Ascending aorta (tissue), 2 donors: ENCODE data around the gene CREB5. TPM values are rescaled to one million over a fixed set of nuclear protein-coding genes. Genes with fewer than 3 reads are reported as not detected.

ENCODE experiments used
- DNase-seq, 2 donors: peaks; one replicate each; pipeline ENCODE4 v3.0.0-alpha.2; 2019; ENCODE audit warnings: low spot score in 2 of 2
- H3K27ac ChIP-seq, 2 donors: fragments of 200-600 bp; sonication (generic); one replicate each; pipeline ENCODE4 v1.5.1; 2016 to 2017; ENCODE audit warnings: mild to moderate bottlenecking in 1 of 2
- H3K27me3 ChIP-seq: fragments of 200-600 bp; sonication (generic); one replicate; pipeline ENCODE4 v1.5.1; 2017
- H3K36me3 ChIP-seq, 2 donors: fragments of 200-600 bp; sonication (generic); one replicate each; pipeline ENCODE4 v1.5.1; 2016
- H3K4me1 ChIP-seq, 2 donors: fragments of 200-600 bp; sonication (generic); one replicate each; pipeline ENCODE4 v1.5.1; 2016 to 2017; ENCODE audit warnings: mild to moderate bottlenecking in 1 of 2
- H3K4me3 ChIP-seq, 2 donors: fragments of 200-600 bp; sonication (generic); one replicate each; pipeline ENCODE4 v1.5.1; 2016 to 2017; ENCODE audit warnings: mild to moderate bottlenecking in 1 of 2
- H3K9me3 ChIP-seq, 2 donors: fragments of 200-600 bp; sonication (generic); one replicate each; pipeline ENCODE4 v1.5.1; 2016
- intact Hi-C: fragments of 100-400 bp; cut with DNase I; formaldehyde crosslinking; loops from one replicate; pipeline ENCODE4 v1.15.1; 2023
- total RNA-seq: library from RNA; depleted of rRNA; stranded (reverse); fragments of >200 nt; gene quantifications from one replicate; pipeline ENCODE4 v1.1.0, GENCODE V29; 2016
- TF ChIP-seq, protein P1 (sequence below), 3 experiments: fragments of 200-600 bp in 2 of 3; fragments of 450-650 bp in 1 of 3; sonication (generic) in 2 of 3; IDR thresholded peaks; one replicate each; pipeline ENCODE4 v1.5.1; 2016 to 2019; ENCODE audit warnings: antibody characterized with exemption in 3 of 3, mild to moderate bottlenecking in 1 of 3, moderate library complexity in 1 of 3

The CREB5 gene
- total RNA-seq, 1 donor from 2014 or later: 143 TPM

DNA sequence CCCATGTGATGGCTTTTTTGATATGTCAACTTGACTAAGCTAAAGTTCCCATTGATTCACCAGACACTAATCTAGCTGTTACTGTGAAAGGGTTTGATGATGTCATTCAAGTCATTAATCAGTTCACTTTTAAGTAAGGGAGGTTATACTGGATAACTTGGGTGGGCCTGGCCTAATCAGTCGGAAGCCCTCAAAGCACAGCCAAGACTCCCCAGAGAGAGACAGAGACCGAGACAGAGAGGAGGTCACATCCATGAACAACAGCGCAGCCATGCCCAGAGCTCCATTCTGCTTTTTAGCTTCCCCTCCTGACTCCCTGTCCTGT is 442.4 kb downstream of the CREB5 start:
- H3K4me1 ChIP-seq: peaks cover 0 to 11% of the 10 kb centered on the region in 2 donors
- peak overlapping the region in 1 of 2 donors; percentile 60 for H3K4me3 ChIP-seq
- H3K36me3 ChIP-seq: no peaks in the 10 kb centered on the region
- no peaks in the 10 kb centered on the region for H3K27me3 ChIP-seq
- intact Hi-C loops: loop anchor here (1.0 to 5.0 kb wide), 5 partner anchors 127 to 556 kb away; no protein-coding TSS in a partner anchor
- H3K9me3 ChIP-seq: no peaks in the 10 kb centered on the region
- no peak overlapping the region for H3K27ac ChIP-seq
- DNase-seq: no peak
- TF ChIP-seq, protein P1, sequence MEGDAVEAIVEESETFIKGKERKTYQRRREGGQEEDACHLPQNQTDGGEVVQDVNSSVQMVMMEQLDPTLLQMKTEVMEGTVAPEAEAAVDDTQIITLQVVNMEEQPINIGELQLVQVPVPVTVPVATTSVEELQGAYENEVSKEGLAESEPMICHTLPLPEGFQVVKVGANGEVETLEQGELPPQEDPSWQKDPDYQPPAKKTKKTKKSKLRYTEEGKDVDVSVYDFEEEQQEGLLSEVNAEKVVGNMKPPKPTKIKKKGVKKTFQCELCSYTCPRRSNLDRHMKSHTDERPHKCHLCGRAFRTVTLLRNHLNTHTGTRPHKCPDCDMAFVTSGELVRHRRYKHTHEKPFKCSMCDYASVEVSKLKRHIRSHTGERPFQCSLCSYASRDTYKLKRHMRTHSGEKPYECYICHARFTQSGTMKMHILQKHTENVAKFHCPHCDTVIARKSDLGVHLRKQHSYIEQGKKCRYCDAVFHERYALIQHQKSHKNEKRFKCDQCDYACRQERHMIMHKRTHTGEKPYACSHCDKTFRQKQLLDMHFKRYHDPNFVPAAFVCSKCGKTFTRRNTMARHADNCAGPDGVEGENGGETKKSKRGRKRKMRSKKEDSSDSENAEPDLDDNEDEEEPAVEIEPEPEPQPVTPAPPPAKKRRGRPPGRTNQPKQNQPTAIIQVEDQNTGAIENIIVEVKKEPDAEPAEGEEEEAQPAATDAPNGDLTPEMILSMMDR (IDR thresholded peaks at IDR 0.05): no peak

DNA sequence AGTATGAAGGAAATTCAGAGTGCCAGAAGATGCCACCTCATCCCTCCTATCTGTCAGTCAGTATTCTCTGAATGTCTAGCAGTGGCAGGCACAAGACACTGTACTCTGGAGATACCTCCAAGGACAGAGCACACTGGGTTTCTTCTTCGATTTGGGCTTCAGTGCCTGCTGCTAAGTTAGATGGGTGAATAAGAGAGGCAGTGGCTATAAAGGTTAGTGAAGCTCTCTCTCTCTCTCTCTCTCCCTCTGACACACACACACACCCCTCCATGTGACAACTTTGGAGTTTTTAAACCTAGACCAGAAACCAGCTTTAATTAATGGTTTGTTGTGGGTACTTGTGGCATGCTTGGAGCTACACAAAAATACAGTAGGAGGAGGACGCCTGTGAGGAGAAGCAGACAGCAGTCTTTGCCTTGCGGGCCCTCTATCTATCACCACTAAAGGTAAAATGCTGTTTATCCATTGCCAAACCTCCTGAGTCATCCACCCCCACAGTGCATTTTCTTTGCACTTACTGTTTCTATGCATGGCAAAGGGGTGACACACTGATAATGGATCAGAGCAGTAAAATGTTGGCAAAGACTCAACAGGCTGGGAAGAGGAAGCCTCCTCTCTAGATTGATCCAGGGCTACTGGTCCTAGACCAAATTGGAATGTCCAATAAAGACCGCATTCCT is 443.4 kb downstream of the CREB5 start:
- intact Hi-C loops: loop anchor here (2.0 kb wide), 1 partner anchor 557 kb away; no protein-coding TSS in a partner anchor
- no peak for DNase-seq

GRCh38 chr7:28856656-28857055 is 444.3 kb downstream of the CREB5 start:
- intact Hi-C loops: no loop called here
- Histone ChIP-seq H3K27ac (no peak overlapping the region), H3K36me3 (no peaks in the 10 kb centered on the region), H3K27me3 (no peaks in the 10 kb centered on the region), H3K4me1 (peaks cover 0 to 11% of the 10 kb centered on the region in 2 donors), H3K4me3 (no peak overlapping the region), H3K9me3 (no peaks in the 10 kb centered on the region)
- TF ChIP-seq, protein P1 (IDR thresholded peaks at IDR 0.05): no peak
- no peak for DNase-seq

More for the DNA sequence above, 443.4 kb downstream of the CREB5 start:
- H3K36me3 ChIP-seq: no peaks in the 10 kb centered on the region
- no peak overlapping the region for H3K4me3 ChIP-seq
- no peaks in the 10 kb centered on the region for H3K9me3 ChIP-seq
- peaks cover 0 to 11% of the 10 kb centered on the region in 2 donors for H3K4me1 ChIP-seq
- TF ChIP-seq, protein P1 (IDR thresholded peaks at IDR 0.05): no peak
- no peak overlapping the region for H3K27ac ChIP-seq
- no peaks in the 10 kb centered on the region for H3K27me3 ChIP-seq

- intact Hi-C loops: no loop called here
- no peaks in the 10 kb centered on the region for H3K27me3 ChIP-seq
- H3K27ac ChIP-seq: no peak overlapping the region
- no peaks in the 10 kb centered on the region for H3K36me3 ChIP-seq
- no peaks in the 10 kb centered on the region for H3K9me3 ChIP-seq
- peaks cover 0 to 11% of the 10 kb centered on the region in 2 donors for H3K4me1 ChIP-seq
- TF ChIP-seq, protein P1 (IDR thresholded peaks at IDR 0.05): no peak
- no peak for DNase-seq
- H3K4me3 ChIP-seq: no peak overlapping the region
Observed at GRCh38 chr7:28858206-28858605, 445.9 kb downstream of the CREB5 start.

DNA sequence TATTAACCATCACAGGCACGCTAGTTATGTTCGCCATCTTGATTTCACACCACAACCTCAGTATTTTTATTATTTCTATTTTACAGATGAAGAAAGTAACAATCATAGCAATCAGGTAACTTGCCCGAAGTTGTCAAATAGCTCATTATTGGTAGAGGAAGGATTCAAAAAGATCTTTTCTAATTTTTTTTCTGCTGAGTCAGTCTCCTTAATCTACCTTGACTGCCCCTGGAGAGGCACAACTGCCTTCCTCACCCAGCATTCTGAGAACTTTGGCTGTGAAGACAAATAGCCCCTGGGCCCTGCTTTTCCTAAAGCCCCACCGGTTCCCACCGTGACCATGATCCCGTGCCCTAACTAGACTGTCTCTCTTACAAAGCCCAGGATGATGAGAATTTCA is 446.6 kb downstream of the CREB5 start:
- DNase-seq: no peak
- no peaks in the 10 kb centered on the region for H3K9me3 ChIP-seq
- H3K36me3 ChIP-seq: no peaks in the 10 kb centered on the region
- no peaks in the 10 kb centered on the region for H3K27me3 ChIP-seq
- H3K27ac ChIP-seq: no peak overlapping the region
- no peak overlapping the region for H3K4me3 ChIP-seq
- TF ChIP-seq, protein P1 (IDR thresholded peaks at IDR 0.05): no peak
- peaks cover 0 to 7% of the 10 kb centered on the region in 2 donors for H3K4me1 ChIP-seq
- intact Hi-C loops: no loop called here
